ENCODE results near the gene USP32.
"Not testable (repeated sequence)": the region's sequence is repeated elsewhere in the genome, so short reads cannot be mapped to it uniquely, and the experiment has no call there.

USP32 gene

GRCh38 chr17:60224064-60224463 lies 167.9 kb downstream of the USP32 start:
- no peak overlapping the region for H3K4me3 ChIP-seq (ENCODE audit: low read depth, low read length)
- no peak for DNase-seq (ENCODE audit: low read depth)
- TF ChIP-seq CTCF (IDR thresholded peaks at IDR 0.05; ENCODE audit: control insufficient read depth, extremely low read depth, insufficient read depth): no peak

GRCh38 chr17:60223456-60223855 lies 168.5 kb downstream of the USP32 start:
- no peak for TF ChIP-seq CTCF (IDR thresholded peaks at IDR 0.05; ENCODE audit: control insufficient read depth, extremely low read depth, insufficient read depth)
- no peak overlapping the region for H3K4me3 ChIP-seq (ENCODE audit: low read depth, low read length)
- no peak for DNase-seq (ENCODE audit: low read depth)

- not testable (repeated sequence) for H3K4me3 ChIP-seq (ENCODE audit: low read depth, low read length); DNase-seq (ENCODE audit: low read depth)
These were observed 173.2 kb downstream of the USP32 start for GRCh38 chr17:60218774-60219173.

GRCh38 chr17:60215895-60216294 lies 176.0 kb downstream of the USP32 start:
- not testable (repeated sequence) for DNase-seq (ENCODE audit: low read depth); H3K4me3 ChIP-seq (ENCODE audit: low read depth, low read length)

GRCh38 chr17:60211282-60211681 lies 180.7 kb downstream of the USP32 start:
- not testable (repeated sequence) for DNase-seq (ENCODE audit: low read depth); H3K4me3 ChIP-seq (ENCODE audit: low read depth, low read length)

GRCh38 chr17:60208302-60208701 lies 183.6 kb downstream of the USP32 start:
- H3K4me3 ChIP-seq (ENCODE audit: low read depth, low read length); DNase-seq (ENCODE audit: low read depth): not testable (repeated sequence)

- DNase-seq (ENCODE audit: low read depth); H3K4me3 ChIP-seq (ENCODE audit: low read depth, low read length): not testable (repeated sequence)
These were observed 186.2 kb downstream of the USP32 start for GRCh38 chr17:60205782-60206181.

GRCh38 chr17:60198630-60199029 lies 193.3 kb downstream of the USP32 start:
- H3K4me3 ChIP-seq (ENCODE audit: low read depth, low read length); DNase-seq (ENCODE audit: low read depth): not testable (repeated sequence)

- DNase-seq (ENCODE audit: low read depth); H3K4me3 ChIP-seq (ENCODE audit: low read depth, low read length): not testable (repeated sequence)
These were observed 197.8 kb downstream of the USP32 start for GRCh38 chr17:60194141-60194540.

GRCh38 chr17:60193482-60193881 lies 198.5 kb downstream of the USP32 start:
- no peak overlapping the region for H3K4me3 ChIP-seq (ENCODE audit: low read depth, low read length)
- no peak for TF ChIP-seq CTCF (IDR thresholded peaks at IDR 0.05; ENCODE audit: control insufficient read depth, extremely low read depth, insufficient read depth)
- DNase-seq (ENCODE audit: low read depth): no peak

GRCh38 chr17:60193032-60193431 lies 198.9 kb downstream of the USP32 start:
- DNase-seq (ENCODE audit: low read depth); H3K4me3 ChIP-seq (ENCODE audit: low read depth, low read length): not testable (repeated sequence)

GRCh38 chr17:60190032-60190431 lies 201.9 kb downstream of the USP32 start:
- not testable (repeated sequence) for DNase-seq (ENCODE audit: low read depth)

More at GRCh38 chr17:60190032-60190431, 201.9 kb downstream of the USP32 start:
- H3K4me3 ChIP-seq (ENCODE audit: low read depth, low read length): not testable (repeated sequence)
